Panc1 (cell line): ENCODE data around the gene FHL2.

Source experiments
- POLR2AphosphoS5 ChIP-seq: IDR thresholded peaks from 2 replicates; pipeline ENCODE4 v1.6.1; 2012; ENCODE audit warnings: mild to moderate bottlenecking, low read depth, low read length, moderate library complexity
- SIN3A ChIP-seq: IDR thresholded peaks from 2 replicates; pipeline ENCODE4 v1.6.1; 2012; ENCODE audit warnings: low read depth, mild to moderate bottlenecking, low read length, moderate library complexity, borderline replicate concordance; ENCODE audit not compliant: insufficient read depth
- TCF7L2 ChIP-seq: IDR thresholded peaks from 2 replicates; pipeline ENCODE4 v1.6.1; 2011; ENCODE audit warnings: mild to moderate bottlenecking, low read depth, low read length, inconsistent platforms
- TF ChIP-seq, protein P1 (sequence below): fragments of 450-650 bp; IDR thresholded peaks from 2 replicates; pipeline ENCODE4 v1.5.1; 2017; ENCODE audit warnings: mild to moderate bottlenecking
- TF ChIP-seq, protein P2 (sequence below), 2 experiments: IDR thresholded peaks; 2 replicates each; pipeline ENCODE4 v1.6.1; 2011 to 2012; ENCODE audit warnings: low read depth in 2 of 2, control low read depth in 1 of 2, low read length in 1 of 2, mild to moderate bottlenecking in 1 of 2, moderate library complexity in 1 of 2; ENCODE audit not compliant: insufficient read depth in 1 of 2

DNA sequence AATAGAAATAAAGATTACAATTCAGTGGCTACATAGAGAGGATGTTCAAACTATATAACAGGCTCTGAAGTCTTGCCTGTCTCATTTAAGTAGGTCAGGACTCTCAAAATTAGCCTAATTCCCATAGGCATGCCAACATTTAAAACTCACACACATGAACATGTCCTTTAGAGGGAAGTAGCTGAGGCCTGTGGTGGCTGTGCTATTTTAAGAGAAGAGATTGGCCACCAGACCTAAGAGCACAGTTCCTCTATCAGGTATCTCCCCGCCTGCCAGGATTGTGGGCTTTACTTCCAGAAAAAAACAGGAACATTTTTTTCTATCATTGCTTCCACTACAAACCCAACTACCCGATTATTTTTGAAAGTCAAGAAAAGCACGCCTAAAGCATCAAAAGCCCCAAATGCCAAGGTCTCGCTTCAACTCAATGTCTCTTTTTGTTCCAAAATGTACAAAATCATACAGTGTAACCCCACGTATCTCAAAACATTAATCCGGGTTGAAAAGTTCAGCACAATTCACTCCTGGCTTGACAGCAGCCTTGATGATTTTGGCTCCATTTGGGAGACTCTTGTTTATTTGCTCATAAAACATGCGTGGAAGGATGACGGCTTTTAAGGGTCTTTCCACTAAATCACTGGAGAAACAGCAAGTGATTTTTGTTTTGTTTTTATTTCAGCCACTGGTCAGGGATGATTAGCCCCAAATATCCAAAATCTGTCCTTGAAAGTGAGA is 15.3 kb downstream of the FHL2 start:
- TF ChIP-seq, protein P1, sequence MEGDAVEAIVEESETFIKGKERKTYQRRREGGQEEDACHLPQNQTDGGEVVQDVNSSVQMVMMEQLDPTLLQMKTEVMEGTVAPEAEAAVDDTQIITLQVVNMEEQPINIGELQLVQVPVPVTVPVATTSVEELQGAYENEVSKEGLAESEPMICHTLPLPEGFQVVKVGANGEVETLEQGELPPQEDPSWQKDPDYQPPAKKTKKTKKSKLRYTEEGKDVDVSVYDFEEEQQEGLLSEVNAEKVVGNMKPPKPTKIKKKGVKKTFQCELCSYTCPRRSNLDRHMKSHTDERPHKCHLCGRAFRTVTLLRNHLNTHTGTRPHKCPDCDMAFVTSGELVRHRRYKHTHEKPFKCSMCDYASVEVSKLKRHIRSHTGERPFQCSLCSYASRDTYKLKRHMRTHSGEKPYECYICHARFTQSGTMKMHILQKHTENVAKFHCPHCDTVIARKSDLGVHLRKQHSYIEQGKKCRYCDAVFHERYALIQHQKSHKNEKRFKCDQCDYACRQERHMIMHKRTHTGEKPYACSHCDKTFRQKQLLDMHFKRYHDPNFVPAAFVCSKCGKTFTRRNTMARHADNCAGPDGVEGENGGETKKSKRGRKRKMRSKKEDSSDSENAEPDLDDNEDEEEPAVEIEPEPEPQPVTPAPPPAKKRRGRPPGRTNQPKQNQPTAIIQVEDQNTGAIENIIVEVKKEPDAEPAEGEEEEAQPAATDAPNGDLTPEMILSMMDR = no peak
- TF ChIP-seq SIN3A = no peak
- no peak; the same call in 1 of the 2 replicates for TF ChIP-seq POLR2AphosphoS5
- TF ChIP-seq, protein P2, sequence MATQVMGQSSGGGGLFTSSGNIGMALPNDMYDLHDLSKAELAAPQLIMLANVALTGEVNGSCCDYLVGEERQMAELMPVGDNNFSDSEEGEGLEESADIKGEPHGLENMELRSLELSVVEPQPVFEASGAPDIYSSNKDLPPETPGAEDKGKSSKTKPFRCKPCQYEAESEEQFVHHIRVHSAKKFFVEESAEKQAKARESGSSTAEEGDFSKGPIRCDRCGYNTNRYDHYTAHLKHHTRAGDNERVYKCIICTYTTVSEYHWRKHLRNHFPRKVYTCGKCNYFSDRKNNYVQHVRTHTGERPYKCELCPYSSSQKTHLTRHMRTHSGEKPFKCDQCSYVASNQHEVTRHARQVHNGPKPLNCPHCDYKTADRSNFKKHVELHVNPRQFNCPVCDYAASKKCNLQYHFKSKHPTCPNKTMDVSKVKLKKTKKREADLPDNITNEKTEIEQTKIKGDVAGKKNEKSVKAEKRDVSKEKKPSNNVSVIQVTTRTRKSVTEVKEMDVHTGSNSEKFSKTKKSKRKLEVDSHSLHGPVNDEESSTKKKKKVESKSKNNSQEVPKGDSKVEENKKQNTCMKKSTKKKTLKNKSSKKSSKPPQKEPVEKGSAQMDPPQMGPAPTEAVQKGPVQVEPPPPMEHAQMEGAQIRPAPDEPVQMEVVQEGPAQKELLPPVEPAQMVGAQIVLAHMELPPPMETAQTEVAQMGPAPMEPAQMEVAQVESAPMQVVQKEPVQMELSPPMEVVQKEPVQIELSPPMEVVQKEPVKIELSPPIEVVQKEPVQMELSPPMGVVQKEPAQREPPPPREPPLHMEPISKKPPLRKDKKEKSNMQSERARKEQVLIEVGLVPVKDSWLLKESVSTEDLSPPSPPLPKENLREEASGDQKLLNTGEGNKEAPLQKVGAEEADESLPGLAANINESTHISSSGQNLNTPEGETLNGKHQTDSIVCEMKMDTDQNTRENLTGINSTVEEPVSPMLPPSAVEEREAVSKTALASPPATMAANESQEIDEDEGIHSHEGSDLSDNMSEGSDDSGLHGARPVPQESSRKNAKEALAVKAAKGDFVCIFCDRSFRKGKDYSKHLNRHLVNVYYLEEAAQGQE (IDR thresholded peaks at IDR 0.05; ENCODE audit: insufficient read depth in 1 of 2, low read depth in 2 of 2, low read length in 1 of 2) = no peak
- no peak for TF ChIP-seq TCF7L2
